GM18909 (cell line): ENCODE results near the gene GFOD1.
"Not testable (repeated sequence)": the region's sequence is repeated elsewhere in the genome, so short reads cannot be mapped to it uniquely, and the experiment has no call there.

ENCODE experiments used
- ATAC-seq: cut with Tn5 transposase; IDR thresholded peaks from one replicate; pipeline ENCODE4 v1.9.1; 2021; ENCODE audit warnings: mild to moderate bottlenecking; ENCODE audit not compliant: unreplicated experiment, poor library complexity

Gene GFOD1

DNA sequence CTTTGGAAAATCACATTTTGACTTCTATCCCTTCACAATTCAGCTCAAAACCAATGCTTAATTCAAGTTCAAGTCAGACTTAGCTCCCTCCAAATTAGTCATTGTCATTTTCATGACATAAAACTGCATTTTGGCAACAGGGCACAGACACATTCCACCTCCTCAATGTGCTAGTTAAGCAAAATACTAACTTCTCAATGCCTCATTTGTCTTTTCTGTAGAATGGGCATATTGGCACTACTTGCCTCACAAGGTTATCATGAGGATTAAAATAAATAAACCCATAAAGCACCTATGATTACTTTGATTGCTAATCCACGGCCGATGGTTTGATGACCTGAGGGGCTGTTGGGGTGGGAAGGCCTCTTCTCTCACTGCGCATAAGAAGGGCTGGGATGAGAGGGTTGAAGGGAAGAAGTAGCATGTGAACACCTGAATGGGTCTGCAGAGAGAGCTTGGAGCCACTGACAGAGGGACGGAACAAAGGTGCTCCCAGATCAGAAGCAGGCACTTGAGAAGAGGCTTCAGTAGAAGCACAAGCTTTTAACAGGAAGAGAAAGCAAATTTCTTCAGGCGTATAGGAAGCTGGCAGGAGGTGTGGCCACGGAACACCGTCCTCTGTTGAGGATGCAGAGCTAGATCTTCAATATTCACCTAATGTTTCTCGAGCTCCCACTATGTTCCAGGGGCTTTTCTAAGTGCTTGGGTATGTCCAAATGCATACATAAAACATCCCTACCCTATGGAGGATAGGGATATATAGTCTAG lies 147.4 kb downstream of the GFOD1 start:
- no peak for ATAC-seq

DNA sequence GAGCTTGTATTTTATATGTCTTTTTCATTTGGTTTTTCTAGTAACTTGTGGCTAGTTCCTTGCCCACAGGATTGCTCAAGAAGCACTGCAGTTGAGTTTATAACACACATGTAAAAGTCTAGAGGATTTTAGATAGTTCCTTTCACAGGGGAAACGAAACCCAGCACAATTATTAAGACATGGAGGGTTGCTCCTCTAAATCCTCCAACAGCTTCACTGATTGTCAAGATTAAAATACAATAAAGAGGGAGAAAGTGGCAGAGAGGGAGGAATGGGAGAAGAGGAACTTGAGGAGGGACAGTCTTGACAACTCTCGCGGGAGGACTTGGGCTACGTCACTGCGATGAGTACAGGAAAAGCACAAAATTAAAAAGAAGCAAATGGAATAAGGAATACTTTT lies 149.4 kb downstream of the GFOD1 start:
- ATAC-seq = no peak

DNA sequence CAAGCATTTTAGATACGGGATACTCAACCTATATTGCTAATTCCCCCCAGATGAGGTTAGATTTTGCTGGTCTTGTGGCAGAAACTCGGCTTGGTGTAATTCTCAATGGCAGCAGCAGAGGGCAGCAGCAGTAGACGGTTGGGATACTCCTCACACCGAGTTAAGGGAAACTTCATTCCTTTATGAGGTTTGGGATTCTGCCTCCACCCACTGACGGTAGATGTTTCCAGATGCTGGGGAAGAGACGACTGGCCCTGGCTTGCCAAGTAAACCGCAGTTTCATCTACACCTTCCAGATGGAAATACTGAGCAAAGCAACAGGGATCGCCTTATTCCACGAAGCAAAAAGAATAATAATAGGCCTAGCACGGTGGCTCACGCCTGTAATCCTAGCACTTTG lies 150.8 kb downstream of the GFOD1 start:
- ATAC-seq = no peak

DNA sequence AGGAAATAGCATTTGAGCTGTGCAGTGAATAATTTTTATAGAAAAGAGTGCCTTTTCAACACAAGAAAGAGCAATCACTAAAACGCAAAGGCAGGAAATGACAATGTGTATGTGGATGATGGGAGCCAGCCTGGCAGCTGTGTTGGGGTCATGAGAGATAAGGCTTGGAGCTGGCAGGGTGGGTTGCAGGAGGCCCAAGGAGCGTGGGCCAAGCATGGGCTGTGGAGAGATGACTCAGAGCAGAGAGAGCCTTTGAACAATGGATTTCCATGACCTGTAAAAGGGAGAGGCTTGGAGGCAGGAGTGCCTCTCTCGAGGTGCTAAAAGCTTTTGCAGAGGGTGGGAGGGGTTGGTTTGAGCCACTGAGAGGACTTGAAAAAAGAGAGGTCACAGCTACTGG lies 152.4 kb downstream of the GFOD1 start:
- ATAC-seq = no peak

DNA sequence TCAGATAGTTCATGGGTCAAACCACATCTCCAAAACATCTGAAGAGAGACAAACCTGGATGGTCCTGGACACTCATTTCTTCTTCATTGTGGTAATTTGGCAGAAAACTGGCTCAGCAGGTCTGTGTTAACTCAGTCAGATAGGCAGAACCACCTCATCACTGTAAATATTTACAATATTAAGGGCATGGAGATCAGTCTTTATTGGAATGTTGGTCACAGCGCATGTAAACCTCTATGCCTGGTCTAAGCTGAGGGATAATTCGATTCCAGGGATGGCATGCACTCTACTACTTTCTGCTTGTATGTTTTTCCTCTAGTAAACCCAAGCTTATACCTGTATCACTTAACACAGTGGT lies 155.1 kb downstream of the GFOD1 start:
- ATAC-seq = no peak

DNA sequence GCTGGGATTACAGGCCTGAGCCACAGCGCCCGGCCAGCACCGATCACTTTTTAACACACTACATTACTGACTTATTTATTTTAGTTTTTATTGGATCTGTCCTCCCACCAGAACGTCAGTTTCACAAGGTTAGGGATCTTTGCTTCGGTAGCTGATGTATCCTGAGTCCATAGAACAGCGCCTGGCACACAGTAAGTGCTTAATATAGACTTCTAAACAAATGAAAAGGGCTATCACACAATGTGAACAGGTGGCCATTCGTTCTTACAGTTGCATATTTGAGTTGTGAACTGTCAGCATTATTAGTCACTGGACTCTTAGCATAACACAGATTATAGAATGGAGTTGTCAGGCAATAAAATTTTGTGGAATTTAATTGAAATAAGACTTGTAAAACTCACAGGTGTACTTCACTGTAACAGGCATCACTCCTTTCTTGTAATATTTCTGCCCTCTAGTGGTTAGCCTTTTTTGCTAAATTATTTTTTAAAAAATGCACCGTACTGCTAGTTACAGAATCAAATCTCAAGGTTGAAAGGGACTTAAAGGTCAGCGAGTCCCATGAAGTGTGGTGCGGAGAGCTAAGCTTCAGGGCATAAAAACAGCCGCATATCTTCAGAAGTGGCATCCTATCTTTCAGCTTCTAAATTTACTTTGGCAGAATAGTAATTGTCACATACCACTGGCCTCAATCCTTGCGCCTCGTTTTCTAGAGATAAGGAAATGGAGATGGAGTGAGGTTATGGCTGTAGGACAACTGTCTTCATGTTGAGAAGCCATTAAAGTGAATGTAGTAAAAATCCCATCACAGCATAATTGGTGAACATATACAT lies 155.7 kb downstream of the GFOD1 start:
- no peak for ATAC-seq

DNA sequence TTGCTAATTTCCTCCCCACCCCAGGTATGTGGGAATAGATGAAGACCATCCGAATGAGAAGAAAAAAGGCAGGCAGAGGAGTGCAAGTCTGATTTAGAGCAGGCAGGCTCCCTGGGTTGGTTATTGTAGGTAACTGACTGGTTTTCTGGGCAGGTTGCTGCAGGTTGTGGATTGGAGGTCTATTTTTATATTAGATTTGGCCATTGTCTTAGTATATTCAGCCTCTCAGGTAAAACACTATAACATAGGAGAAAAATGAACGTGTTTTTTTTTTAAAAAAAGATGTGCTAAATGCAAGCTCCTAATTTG lies 158.6 kb downstream of the GFOD1 start:
- no peak for ATAC-seq

DNA sequence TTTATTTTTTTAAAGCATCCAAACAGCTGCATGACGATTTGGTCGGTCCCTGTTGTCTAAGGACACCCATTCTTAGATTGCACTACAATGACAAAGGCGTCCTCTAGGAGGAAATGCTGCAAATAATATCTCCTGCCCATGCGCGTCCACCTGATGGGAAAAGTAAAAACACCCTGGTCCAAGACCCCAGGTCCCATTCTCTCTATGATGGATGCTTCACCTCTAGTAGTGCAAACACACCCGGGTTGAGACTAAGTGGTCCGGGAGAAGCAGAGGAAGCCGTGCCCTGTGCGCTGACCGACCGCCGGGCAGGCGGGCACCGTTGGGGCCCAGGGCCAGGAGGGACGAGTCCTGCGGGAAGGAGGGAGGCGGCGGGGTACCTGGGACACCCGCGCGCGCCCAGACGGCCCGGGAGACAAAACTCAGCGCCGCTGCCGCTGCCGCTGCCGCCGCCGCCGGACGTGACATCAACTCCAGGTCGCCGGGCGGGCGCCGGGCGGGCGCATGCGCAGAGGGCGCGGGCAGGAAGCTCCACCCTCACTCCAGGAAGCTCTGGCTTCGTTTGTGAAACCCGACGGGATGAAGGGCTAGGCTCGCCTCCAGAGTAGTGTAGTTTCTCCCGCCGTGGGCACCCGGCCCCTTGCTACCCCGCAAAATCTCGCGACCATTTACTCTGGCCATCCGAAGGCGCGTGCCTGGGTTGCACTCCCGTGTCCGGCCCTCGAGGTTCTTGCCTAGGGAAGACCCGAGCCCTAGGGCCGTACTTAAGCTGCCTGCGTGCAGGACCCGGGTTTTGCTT lies 159.1 kb downstream of the GFOD1 start, which contains the start of gene TBC1D7:
Gene TBC1D7 (minus strand): TSS at position 462 of the 799 bp plus-strand sequence. CDS start 1,639 bp downstream, outside the sequence.
- ATAC-seq = peak; percentile 91

DNA sequence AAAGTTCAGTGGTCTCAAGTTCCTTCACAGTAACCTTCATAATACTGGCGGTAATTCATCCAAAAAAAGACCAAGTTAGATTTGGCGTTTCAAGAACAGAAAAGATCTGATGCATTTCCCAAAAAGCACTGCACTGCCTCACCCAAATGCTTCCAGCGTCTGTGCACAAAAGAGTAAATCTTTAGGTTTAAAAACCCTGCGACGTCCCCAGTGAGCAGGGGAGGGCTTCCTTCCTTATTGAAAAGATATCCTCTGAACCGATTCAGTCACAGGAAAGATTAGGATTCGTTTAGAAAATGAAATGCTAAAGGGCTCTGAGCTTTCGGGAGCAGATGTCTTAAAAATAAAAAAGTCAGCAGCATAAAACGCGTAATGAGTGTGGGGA lies 159.7 kb downstream of the GFOD1 start:
- no peak for ATAC-seq

DNA sequence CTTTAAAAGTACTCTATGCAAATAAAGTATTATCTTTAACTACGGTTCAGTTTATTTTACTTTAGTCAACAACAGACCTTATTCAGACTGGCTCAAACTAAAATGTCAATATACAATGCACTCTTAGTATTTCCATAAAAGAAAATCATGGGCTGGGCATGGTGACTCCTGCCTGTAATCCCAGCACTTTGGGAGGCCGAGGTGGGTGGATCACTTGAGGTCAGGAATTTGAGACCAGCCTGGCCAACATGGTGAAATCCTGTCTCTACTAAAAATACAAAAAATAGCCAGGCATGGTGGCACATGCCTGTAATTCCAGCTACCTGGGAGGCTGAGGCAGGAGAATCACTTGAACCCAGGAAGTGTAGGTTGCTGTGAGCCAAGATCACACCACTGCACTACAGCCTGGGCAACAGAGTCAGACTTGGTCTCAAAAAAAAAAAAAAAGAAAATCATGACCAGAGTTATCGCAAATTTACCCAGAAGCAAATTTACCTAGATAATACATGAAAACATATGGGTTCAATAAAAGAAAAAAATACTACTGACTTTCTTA lies 161.3 kb downstream of the GFOD1 start:
- not testable (repeated sequence) for ATAC-seq

DNA sequence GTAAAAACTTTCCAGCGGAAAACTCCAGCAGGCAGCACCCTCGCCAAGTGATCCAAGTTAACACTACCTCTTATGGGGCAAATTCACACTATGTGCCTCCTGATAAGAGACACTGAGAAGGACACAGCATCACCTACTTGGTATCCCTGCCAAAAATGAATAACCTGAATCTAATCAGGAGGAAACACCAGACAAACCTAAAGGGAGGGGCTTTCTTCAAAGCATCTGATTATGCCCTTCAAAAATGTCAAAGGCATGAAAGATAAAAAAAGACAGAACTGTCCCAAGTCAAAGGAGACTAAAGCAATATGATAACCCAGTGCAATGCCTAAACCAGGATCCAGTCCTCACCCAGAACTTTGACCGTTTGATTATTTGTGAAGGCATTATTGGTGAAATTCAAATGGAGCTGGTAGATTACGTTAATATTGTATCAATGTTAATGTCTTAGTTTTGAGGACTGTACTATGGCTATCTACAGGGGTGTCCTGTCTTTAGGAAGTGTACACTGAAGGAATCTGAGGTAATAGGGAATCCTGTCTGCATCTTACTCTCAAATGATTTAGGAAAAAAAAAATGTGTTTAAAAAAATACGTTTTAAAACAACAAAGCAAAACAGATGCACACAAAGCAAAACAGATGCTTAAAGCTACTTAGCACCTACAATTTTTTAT lies 167.4 kb downstream of the GFOD1 start:
- no peak for ATAC-seq

DNA sequence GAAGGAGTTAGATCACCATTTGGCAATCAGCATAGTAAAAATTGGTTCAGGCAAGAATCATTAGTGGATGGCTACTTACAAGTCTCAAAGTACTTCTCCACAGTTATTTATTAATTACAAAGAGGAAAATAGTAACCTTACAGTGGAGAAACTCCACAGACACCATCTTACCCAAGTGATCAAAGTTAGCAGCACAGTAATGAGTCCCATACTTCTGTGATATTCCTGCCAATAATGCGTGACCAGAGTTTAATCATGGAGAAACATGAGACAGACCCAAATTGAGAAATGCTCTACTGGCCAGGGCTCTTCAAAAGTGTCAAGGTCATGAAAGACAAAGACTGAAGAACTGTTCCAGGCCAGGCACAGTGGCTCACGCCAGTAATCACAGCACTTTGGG lies 168.6 kb downstream of the GFOD1 start:
- no peak for ATAC-seq

DNA sequence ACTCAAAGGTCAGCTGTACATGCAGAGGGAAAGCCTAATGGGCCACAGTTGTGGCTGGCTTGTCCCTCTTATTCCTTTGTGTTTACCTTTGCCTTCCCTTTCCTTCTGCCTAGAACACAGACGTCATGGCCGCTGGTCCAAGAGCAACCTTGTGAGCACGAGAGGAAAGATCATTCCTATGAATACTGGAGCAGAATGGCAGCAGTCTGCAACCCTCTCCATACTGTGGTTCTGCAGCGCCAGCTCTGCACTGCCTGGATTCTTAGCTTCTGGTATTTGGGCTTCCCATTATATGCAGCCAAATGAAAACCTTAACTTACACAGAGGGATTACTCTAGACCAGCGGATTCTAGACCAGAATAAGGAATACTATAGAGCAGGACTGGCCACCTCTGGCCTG lies 171.5 kb downstream of the GFOD1 start:
- no peak for ATAC-seq

DNA sequence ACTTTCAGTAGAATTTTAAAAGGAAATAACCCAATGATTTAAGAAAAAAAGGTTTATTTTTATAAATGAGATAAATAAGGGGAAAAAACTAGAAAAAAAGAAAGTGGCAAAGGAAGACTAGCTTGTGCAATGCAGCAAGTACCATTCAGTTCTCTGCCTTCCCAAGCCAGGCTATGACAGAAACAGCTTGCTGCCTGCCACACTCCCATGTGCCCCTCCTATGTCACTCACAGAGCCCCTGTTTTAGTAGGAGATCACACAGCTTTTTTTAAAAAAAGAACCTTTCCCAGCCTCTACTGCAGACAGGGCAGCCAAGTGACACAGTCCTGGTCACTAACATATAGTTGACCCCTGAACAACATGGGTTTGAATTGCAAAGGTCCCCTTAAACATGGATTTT lies 172.6 kb downstream of the GFOD1 start:
- ATAC-seq = no peak

DNA sequence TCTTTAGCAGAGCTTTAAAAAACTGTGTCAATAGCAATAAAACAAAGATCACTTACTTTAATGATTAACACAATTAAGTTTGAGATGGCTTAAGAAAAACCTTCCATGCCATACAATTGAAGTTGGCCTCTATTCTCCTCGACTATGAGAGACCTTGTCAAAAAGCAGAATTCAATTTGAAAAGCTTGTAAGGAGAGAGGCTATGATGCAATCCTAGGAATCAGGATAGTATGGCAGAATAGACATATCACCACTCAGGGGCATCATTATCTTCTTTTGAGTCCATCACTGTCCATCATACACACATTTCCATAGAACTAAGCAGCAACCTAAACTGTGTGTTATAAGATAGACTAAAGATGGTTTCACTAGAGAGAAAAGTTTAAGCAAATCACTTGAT lies 176.2 kb downstream of the GFOD1 start:
- no peak for ATAC-seq

DNA sequence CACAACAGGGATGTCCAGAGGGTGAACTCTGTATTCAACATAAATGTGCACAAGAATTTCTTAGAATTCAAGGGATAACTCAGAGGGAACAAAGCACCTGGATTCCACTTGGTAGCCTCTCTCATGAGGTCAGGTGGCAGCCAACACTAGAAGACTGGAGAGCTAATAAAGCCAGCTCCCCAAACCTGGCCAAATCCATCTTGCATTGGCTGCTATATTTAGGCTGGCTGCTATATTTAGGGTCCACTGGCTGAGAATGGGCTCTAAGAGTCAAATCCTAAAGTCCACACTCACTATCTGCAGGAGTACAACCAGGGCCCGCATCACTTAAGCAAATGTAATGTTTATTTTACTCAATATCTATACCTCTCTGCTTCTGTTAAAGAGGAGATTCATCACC lies 179.1 kb downstream of the GFOD1 start:
- no peak for ATAC-seq
